Osteoblast (primary cell): ENCODE measurements around the gene GAS7. TPM values are rescaled to one million over a fixed set of nuclear protein-coding genes. Genes with fewer than 3 reads are reported as not detected.

ENCODE experiments used
- DNase-seq: peaks from one replicate; pipeline ENCODE4 v3.0.0; 2011; ENCODE audit warnings: low spot score, mixed read lengths; ENCODE audit not compliant: insufficient read length; ENCODE audit errors: missing footprints
- H2AFZ ChIP-seq: 2 replicates; pipeline ENCODE4 v1.6.0; 2011; ENCODE audit warnings: mild to moderate bottlenecking, low read length
- H3K27ac ChIP-seq: 2 replicates; pipeline ENCODE4 v1.5.1; 2011; ENCODE audit warnings: mild to moderate bottlenecking, low read depth, low read length, moderate library complexity
- H3K27me3 ChIP-seq: 2 replicates; pipeline ENCODE4 v1.6.0; 2012; ENCODE audit warnings: mild to moderate bottlenecking, control low read depth, inconsistent platforms, low read length, moderate library complexity; ENCODE audit not compliant: insufficient read depth
- H3K36me3 ChIP-seq: 2 replicates; pipeline ENCODE4 v1.5.1; 2011; ENCODE audit warnings: mild to moderate bottlenecking, low read length, control low read depth, moderate library complexity; ENCODE audit not compliant: insufficient read depth
- H3K4me1 ChIP-seq: 2 replicates; pipeline ENCODE4 v1.5.1; 2011; ENCODE audit warnings: mild to moderate bottlenecking, low read length, control low read depth, moderate library complexity; ENCODE audit not compliant: insufficient read depth
- H3K4me2 ChIP-seq: 2 replicates; pipeline ENCODE4 v1.6.0; 2011; ENCODE audit warnings: mild to moderate bottlenecking, low read length; ENCODE audit not compliant: insufficient read depth
- H3K4me3 ChIP-seq: fragments of 200-600 bp; sonication (generic); 3 replicates; pipeline ENCODE4 v1.5.1; 2012; ENCODE audit warnings: mild to moderate bottlenecking, low read length, inconsistent platforms; ENCODE audit not compliant: insufficient read depth
- H3K79me2 ChIP-seq: 2 replicates; pipeline ENCODE4 v1.6.0; 2012; ENCODE audit warnings: mild to moderate bottlenecking, low read length, control low read depth, inconsistent platforms; ENCODE audit not compliant: insufficient read depth
- H3K9me3 ChIP-seq: 2 replicates; pipeline ENCODE4 v1.5.1; 2011; ENCODE audit warnings: low read depth, low read length, control low read depth
- H4K20me1 ChIP-seq: 2 replicates; pipeline ENCODE4 v1.6.0; 2012; ENCODE audit warnings: mild to moderate bottlenecking, low read length, control low read depth; ENCODE audit not compliant: insufficient read depth
- total RNA-seq: library from RNA; depleted of rRNA; stranded (reverse); fragments of >200 nt; gene quantifications from 2 replicates; pipeline ENCODE4 v1.2.3, GENCODE V29; 2012
- TF ChIP-seq, protein P1 (sequence below): IDR thresholded peaks from 2 replicates; pipeline ENCODE4 v1.5.1; 2011; ENCODE audit warnings: mild to moderate bottlenecking, low read depth, low read length, moderate library complexity; ENCODE audit errors: extremely low read depth

Gene GAS7
- total RNA-seq, 1 donor, result 3.6 TPM

DNA sequence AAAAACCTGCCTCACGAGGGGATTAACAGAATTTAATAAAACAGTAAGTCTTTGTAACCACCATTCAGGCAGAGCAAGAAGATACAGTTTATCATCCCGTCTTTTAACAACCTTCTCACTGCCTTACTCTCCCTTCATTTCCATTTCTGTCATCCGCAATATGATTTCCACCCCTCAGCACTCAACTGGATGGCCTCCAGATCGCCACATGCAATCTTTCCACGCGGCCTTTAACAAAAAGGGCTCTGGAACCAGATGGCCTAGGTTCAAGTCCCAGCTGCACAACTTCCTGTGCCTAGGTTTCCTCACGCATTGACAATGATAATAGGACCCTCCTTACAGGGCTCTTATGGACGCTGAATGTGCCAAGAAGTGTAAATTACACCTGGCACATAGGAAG, 103.6 kb downstream of the GAS7 start:
- H4K20me1 ChIP-seq, result no peaks in the 10 kb centered on the region
- H3K4me1 ChIP-seq, result no peaks in the 10 kb centered on the region
- no peaks in the 10 kb centered on the region for H3K9me3 ChIP-seq
- DNase-seq, result no peak
- H3K36me3 ChIP-seq, result no peaks in the 10 kb centered on the region
- no peaks in the 10 kb centered on the region for H3K79me2 ChIP-seq
- H3K27me3 ChIP-seq, result no peaks in the 10 kb centered on the region
- no peak overlapping the region for H3K4me3 ChIP-seq
- H3K27ac ChIP-seq, result no peak overlapping the region
- no peak overlapping the region for H3K4me2 ChIP-seq
- no peak overlapping the region for H2AFZ ChIP-seq
- TF ChIP-seq, protein P1, sequence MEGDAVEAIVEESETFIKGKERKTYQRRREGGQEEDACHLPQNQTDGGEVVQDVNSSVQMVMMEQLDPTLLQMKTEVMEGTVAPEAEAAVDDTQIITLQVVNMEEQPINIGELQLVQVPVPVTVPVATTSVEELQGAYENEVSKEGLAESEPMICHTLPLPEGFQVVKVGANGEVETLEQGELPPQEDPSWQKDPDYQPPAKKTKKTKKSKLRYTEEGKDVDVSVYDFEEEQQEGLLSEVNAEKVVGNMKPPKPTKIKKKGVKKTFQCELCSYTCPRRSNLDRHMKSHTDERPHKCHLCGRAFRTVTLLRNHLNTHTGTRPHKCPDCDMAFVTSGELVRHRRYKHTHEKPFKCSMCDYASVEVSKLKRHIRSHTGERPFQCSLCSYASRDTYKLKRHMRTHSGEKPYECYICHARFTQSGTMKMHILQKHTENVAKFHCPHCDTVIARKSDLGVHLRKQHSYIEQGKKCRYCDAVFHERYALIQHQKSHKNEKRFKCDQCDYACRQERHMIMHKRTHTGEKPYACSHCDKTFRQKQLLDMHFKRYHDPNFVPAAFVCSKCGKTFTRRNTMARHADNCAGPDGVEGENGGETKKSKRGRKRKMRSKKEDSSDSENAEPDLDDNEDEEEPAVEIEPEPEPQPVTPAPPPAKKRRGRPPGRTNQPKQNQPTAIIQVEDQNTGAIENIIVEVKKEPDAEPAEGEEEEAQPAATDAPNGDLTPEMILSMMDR, result no peak

DNA sequence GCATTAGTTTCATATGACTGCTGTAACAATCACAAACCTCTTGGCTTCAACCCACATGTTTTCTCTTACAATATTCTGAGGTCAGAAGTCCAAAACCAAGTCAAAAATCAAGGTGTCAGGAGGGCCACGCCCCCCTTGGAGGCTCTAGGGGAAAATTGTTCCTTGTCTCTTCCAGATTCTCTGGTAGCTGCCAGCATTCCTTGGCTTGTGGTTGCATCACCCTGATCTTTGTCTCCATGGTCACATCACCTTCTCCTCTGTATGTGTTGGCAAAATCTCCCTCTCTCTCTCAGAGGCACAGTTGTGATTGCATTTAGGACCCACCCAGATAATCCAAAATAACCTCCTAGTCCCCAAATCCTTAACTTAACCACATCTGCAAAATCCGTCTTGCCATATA, 105.8 kb downstream of the GAS7 start:
- no peak overlapping the region for H3K4me2 ChIP-seq
- H3K36me3 ChIP-seq, result no peaks in the 10 kb centered on the region
- H3K4me3 ChIP-seq, result no peak overlapping the region
- no peaks in the 10 kb centered on the region for H3K27me3 ChIP-seq
- H3K4me1 ChIP-seq, result no peaks in the 10 kb centered on the region
- no peak overlapping the region for H3K27ac ChIP-seq
- no peaks in the 10 kb centered on the region for H4K20me1 ChIP-seq
- DNase-seq, result no peak
- H2AFZ ChIP-seq, result no peak overlapping the region
- H3K9me3 ChIP-seq, result no peaks in the 10 kb centered on the region
- no peaks in the 10 kb centered on the region for H3K79me2 ChIP-seq
- TF ChIP-seq, protein P1, result no peak

DNA sequence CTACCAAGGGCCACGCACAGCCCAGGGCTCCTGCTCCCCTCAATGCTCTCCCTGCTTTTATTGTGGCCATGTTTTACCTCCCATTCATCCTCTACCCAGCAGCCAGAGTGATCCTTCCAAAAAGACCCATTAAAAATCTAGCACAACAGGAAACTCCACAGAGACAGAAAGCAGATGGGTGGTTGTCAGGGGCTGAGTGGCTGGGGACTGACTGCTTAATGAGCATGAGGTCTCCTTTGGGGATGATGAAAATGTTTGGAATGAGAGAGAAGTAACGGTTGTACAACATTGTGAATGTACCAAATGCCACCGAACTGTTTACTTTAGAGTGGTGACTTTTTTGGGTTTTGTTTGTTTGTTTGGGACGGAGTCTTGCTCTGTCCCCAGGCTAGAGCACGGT, 107.4 kb downstream of the GAS7 start:
- Histone ChIP-seq H3K27ac (no peak overlapping the region), H3K9me3 (no peaks in the 10 kb centered on the region), H4K20me1 (no peaks in the 10 kb centered on the region), H2AFZ (no peak overlapping the region), H3K79me2 (no peaks in the 10 kb centered on the region), H3K4me2 (no peak overlapping the region), H3K4me1 (no peaks in the 10 kb centered on the region), H3K27me3 (no peaks in the 10 kb centered on the region), H3K4me3 (no peak overlapping the region), H3K36me3 (no peaks in the 10 kb centered on the region)
- TF ChIP-seq, protein P1, result no peak
- no peak for DNase-seq

DNA sequence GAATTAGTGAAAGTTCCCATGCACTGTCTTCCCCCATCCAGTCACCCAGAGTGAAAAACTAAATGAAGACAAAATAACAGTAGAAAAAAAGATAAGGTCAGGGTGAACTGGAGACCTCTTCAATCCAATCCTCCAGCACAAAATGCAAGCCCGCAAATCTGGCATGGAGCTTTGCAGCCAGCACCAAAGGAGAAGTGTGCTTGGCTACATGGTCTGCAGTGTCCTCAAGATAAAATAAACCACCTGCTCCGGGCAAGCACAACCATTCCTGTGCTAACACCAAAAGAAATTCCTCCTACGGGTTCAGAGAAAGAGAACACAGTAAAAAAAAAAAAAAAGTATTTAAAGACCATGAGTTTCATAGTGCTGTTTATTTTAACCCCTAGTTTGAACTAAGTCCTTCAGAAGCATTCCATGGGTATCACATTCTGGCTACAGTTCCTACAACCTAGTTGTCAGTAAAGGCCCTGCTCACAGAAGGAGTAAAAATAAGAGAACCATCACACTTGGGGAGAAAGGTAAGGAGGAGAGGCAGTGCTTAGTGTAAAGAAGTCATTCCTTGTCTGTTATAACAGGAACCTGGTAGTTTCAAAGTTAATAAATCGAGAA, 109.1 kb downstream of the GAS7 start:
- TF ChIP-seq, protein P1, result no peak
- H3K79me2 ChIP-seq, result no peaks in the 10 kb centered on the region
- no peaks in the 10 kb centered on the region for H3K9me3 ChIP-seq
- H3K27me3 ChIP-seq, result no peaks in the 10 kb centered on the region
- no peak overlapping the region for H3K4me3 ChIP-seq
- H3K27ac ChIP-seq, result no peak overlapping the region
- no peak overlapping the region for H3K4me2 ChIP-seq
- no peak overlapping the region for H2AFZ ChIP-seq
- no peak for DNase-seq
- no peaks in the 10 kb centered on the region for H3K36me3 ChIP-seq
- no peaks in the 10 kb centered on the region for H4K20me1 ChIP-seq
- no peaks in the 10 kb centered on the region for H3K4me1 ChIP-seq
